Measurements from ENCODE around the gene AARS1.

- TF ChIP-seq POLR2A (IDR thresholded peaks at IDR 0.05): no peak
- no peak for TF ChIP-seq EP300 (IDR thresholded peaks at IDR 0.05)
- no peak for TF ChIP-seq CTCF (IDR thresholded peaks at IDR 0.05)
- TF ChIP-seq POLR2AphosphoS5 (IDR thresholded peaks at IDR 0.05): no peak
Measured at GRCh38 chr16:70290949-70291519, 1.7 kb upstream of the AARS1 start.

All from sigmoid colon (tissue), 4 donors.